NCI-H2107 treated with DMSO at 0.1 percent for 48 hours (cell line): Measurements from ENCODE around the gene TM9SF4.

Source experiments
- DNase-seq: peaks from one replicate; lab custom pipeline; 2025; ENCODE audit not compliant: unreplicated experiment; lab: John Stamatoyannopoulos, UW

The TM9SF4 gene

DNA sequence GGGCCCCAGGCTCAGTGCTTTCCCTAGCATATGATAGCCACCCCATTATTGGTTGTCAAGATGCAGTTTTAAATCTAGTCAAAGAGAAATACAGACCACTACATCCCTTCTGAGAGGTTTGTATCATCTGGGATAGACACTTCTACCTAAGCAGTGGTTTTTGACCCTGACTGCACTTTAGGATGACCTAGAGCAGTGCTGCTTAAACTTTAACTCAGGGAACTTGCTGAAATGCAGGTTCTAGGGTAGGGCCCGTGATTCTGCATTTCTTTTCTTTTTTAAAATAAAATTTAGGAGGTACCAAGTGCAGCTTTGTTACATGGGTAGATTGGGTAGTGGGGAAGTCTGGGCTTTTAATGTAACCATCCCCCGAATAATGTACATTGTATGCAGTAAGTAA, 18.7 kb downstream of the TM9SF4 start:
- no peak for DNase-seq

DNA sequence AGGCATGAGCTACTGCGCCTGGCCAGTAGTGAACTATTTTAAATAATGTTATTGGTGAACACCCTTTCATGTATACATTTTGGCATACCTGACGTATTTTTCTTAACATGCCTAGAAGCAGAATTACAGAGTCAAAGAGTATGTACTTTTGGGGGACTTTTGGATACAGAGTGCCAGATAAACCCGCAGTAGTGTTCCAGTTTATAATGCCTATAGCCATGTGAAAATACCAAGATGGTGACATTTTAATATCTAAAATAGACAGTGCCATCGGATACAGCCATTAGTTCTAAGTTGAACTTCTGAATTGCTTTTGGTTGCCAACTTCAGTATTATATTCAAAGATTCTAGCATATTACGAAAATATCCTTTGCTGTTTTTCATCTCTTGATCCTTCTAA, 20.3 kb downstream of the TM9SF4 start:
- DNase-seq, result no peak

DNA sequence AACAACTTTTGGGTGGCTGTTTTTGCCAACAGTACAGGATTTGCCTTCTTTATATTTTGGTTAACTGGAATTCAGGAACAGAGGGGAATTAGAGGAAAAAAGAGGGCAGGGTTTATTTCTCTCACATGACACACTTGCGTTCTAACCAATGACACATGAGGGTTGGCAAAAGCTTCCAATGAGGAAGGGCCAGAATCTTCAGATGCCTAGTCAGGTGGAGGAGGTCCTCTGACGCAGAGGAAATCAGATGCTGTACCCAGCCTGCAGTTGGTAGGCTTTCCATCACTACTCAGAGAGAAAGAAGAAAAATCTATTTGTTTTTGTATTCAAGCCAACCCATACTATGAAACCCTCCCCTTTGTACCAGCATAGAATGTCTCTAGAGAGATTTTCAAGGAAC, 20.8 kb downstream of the TM9SF4 start:
- DNase-seq, result no peak

DNA sequence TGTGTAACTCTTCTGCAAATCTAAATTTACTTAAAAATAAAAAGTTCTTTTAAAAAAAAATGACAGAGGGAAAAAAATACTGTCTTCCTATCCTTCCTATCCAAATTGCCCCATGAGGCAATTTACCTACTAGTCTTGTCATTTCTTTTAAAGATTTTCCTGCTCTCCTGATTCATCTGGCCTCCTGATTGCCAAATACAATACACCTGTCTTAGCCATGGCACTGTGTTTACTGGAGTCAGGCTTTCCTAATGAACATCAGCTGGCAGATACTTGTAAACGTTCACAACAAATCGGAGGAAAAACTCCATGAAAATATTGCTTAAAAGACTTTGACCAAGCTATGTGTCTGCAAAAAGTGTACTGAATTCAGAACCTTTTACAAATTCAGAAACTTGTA, 21.5 kb downstream of the TM9SF4 start:
- DNase-seq, result no peak

DNA sequence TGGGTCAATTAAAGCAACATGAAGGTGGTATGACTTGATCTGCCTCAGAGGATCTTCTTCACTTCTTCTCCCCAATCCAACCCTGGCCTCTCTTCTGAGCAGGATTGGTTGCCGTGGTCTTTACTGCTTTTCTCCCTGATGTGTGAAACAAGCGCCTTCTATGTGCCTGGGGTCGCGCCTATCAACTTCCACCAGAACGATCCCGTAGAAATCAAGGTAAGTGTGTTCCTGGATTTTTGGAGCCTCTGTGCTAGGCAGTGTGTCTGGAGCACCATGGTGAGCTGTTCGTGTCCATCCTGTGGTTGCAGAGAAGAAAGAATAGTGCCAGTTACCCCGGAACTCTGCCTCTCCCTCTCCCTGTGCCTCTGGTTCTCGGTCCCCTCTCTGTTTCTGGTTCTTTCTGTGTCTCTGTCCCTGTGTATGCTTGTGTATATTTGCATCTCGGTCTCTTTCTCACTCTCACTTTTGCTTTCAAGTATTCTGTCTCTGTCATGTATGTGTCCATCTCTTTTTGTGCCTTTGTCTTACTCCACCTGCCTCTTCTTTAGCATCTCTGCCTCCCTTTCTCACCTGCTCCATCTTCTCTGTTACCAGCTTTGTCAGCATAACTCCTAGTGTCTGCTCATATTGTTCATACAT, 23.5 kb downstream of the TM9SF4 start:
- no peak for DNase-seq

DNA sequence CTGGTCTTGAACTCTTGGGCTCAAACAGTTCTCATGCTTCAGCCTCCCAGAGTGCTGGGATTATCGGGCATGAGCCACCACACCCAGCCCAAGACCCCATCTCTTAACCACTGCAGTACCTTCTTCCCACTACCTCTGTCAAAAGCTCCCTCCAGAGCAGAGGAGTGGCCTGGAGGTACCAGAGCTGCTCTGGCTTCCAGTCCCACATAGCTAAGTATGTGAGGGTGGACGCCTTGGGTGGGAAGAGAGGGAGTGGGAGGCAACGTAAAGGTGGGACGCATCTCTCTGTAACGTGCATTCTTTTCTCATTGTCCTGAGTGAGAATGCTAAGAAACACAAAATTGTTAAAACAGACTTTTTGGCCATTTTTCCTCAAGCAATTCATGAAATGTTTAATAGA, 24.5 kb downstream of the TM9SF4 start:
- DNase-seq, result no peak

DNA sequence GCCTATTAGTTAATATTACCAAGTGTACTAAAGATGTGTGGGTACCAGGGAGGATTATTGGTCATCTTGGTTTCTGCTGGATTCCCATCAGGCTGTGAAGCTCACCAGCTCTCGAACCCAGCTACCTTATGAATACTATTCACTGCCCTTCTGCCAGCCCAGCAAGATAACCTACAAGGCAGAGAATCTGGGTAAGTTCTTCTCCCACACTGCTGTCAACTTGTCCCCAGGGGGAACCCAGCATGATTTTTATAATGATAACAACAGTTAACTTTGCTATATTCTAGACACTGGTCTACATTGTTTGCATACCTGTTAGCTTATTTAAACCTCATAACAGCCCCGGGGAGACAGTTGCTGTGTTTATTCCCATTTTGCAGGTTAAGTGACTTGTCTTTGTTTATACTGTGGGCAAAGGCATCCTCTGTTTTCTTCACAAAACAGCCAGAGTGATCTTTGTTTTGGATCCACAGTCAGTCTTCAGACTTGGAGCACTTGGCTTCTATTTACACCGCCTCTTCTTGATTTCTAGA, 26.5 kb downstream of the TM9SF4 start:
- DNase-seq, result no peak

DNA sequence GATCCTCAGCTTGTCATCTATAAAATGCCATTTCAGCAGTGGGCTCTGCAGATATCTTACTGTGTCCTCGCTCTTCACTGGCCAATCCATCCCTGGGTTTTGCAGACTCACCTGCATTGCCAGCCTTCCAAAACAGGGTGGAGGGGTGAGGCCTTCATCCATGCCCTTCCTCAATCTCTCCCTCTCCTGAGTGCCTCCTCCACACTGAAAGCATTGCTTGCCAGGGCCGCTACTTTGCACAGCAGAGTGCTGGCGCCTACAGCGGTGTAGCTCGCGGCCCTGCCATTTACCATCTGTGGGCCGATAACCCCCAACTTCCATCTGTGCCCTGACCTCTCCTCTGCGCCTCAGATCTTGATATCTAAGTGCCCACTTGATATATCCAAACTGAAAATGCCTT, 29.4 kb downstream of the TM9SF4 start:
- DNase-seq, result no peak

DNA sequence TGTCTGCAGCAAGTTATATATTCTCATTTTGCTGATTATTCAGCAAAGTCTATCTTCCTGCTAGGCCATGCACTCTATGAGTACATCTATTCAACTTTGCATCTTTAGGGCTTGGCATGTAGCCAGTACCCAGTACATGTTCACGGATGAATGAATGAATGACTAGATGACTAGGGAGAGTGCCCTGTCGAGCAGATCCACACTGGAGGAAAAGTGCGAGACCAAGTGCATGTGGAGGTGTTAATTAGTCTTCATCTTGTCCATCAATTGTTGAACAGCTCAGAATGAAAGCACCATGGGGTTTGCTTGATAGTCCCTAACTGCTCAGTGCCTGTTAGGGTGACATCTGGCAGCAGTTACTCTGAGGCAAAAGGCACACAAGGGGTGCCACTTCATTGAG, 30.4 kb downstream of the TM9SF4 start:
- peak; percentile 5 for DNase-seq

DNA sequence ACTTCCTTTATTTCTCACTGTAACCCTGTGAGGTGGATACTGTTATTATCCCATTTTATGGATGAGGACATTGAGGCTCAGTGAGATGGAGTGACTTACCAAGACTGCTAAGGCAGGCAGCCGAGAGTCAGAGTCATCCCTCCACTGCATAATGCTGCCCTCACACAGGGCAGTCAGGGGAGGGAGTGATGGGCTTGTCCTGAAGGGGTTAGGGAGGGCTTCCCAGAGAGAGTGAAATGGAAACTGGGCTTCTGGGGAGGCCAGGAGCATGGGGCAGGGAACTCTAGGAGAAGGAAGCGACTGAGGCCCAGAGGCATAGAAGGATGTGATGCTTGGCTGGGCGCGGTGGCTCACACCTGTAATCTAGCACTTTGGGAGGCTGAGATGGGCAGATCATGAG, 31.1 kb downstream of the TM9SF4 start:
- DNase-seq, result no peak

DNA sequence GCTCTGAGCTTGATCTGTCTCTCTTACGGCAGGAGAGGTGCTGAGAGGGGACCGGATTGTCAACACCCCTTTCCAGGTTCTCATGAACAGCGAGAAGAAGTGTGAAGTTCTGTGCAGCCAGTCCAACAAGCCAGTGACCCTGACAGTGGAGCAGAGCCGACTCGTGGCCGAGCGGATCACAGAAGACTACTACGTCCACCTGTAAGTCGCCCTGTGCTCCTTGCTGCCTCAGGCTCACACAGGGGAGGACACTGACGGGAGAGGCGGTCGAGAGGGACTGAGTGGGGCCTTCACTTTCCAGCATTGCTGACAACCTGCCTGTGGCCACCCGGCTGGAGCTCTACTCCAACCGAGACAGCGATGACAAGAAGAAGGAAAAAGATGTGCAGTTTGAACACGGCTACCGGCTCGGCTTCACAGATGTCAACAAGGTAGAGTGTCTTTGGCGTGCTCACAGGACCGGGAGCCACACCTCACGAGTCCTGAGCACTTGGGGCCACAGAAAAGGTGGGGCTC, 32.0 kb downstream of the TM9SF4 start:
- no peak for DNase-seq

DNA sequence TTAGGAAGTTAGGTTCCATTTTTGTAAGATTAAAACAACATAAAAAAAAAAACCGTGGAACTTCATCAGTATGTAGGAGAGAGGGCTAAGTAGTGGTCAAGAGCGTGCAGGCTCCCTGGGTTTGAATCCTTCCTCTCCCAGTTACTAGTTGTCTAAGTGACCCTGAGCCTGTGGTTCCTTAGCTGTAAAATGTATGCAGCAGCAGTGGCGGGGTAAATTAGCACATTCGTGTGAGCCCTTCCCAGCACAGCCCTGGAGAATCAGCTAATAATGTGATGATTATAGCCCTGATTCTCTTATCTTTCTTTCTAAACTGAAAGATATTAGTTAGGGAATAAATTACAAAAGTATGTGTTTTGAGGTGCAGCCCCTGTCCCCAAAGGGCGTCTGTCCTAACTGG, 32.6 kb downstream of the TM9SF4 start:
- no peak for DNase-seq

DNA sequence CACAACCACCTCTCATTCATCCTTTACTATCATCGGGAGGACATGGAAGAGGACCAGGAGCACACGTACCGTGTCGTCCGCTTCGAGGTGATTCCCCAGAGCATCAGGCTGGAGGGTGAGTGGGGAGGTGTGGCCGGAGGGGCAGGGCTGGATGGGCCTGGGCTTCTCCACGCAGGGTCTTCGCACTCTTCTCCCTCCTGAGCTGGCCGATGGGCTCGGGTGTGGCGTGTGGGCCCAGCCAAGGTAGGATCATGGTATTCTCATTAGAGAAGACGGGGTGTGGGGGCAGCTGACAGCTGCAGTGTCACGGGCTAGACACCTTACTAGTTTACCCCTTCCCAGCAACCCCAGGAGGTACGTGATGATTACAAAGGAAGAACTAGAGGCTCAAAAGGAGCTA, 33.5 kb downstream of the TM9SF4 start:
- no peak for DNase-seq

DNA sequence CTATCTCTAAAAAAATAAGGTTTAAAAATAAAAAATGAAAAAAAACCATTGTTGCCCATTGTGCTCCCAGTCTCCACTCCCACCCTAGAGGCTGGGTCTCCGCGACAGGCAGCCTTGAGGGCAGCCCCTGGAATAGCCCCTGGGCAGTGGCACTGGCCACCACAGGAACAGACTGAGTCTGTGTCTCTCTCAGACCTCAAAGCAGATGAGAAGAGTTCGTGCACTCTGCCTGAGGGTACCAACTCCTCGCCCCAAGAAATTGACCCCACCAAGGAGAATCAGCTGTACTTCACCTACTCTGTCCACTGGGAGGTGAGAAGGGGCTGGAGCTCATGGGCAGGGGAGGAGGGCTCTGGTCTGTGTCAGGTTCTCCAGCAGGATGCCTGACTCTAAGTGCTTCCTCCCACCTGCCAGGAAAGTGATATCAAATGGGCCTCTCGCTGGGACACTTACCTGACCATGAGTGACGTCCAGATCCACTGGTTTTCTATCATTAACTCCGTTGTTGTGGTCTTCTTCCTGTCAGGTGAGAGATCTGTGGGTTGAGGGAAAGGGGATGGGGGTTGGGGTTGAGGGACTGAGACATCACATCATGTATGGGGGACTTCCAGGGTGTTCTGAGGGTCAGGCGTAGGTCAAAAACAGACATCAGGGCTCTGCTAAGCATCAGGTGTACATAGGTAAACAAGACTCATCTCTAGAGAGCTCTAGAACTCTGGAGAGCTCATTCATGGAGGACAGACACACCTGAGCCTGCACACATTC, 35.6 kb downstream of the TM9SF4 start:
- DNase-seq, result no peak

DNA sequence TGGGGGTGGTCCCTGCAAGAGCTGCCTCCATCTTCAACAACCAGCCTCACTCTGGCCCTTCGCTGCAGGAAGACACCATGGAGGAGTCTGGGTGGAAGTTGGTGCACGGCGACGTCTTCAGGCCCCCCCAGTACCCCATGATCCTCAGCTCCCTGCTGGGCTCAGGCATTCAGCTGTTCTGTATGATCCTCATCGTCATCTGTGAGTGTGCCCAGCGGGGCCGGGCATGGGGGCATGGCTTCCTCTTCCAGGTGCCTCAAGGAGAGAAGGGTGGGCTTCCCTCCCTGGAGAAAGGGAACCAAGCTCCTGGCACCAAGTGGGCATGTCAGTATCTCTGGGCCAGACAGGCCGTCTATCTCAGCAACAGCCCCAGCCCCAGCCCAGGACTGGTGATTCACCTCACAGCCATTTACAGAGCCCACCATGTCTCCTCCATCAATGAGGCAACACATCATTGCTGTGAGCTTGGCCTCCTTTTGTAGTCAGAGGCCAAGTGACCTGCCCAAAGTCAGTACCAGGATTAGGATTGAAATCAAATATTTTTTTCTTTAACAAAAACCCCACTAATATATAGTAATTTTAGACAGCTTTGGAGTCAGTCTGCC, 40.2 kb downstream of the TM9SF4 start:
- no peak for DNase-seq

DNA sequence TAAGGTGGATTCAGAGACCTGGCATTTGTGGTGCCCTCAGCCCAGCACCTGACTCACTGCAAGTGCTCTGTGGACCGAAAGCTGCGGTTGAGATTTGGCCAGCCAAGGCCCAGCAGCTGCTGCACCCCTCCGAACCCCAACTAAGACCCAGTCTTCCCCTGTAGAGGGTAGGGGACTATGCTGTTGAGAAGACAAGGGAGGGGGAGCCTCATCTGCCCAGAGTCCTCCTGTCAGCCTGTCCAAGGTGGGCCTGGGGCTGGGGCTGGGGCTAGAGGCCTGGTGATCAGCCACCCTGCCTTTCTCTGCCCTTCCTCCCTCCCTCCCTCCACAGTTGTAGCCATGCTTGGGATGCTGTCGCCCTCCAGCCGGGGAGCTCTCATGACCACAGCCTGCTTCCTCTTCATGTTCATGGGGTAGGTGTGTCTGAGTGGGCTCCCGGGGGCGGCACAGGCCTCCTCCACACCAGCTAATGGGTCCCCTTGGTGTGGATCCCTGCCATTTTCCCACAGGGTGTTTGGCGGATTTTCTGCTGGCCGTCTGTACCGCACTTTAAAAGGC, 40.9 kb downstream of the TM9SF4 start:
- DNase-seq, result no peak

DNA sequence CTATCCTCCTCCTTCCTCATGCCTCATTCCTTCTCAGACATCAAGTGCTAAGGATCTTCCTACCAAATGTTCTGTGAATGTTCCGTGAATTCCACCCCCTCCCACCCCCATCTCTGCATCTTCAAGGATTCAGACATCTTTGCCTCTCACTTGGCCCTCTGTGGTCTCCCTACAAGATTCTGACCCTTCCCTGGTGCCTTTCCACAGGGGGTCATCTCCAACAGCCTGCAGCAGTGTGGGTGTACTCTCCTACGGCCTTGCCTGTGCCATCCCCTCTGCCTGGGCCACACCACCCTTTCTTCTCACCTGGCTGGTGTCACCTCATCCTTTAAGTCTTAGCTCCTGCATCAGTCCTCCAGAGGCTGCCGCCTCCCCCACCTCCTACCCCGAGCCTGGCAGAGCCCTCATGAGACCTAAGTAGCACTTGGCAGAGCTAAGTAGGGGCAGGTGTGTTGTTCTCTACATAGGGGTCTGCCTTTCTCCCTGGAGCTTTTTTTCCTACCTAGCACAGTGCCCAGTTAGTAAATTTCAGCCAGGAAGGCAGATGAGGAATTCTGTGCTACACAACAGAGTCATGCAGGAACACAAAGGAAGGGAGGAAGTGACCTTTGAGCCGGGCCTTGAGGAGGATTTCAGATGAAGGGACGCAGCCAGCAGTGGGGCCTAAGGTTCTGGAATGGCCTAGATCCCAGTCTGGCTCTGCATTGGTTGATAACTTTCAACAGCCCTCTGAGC, 43.1 kb downstream of the TM9SF4 start:
- no peak for DNase-seq

DNA sequence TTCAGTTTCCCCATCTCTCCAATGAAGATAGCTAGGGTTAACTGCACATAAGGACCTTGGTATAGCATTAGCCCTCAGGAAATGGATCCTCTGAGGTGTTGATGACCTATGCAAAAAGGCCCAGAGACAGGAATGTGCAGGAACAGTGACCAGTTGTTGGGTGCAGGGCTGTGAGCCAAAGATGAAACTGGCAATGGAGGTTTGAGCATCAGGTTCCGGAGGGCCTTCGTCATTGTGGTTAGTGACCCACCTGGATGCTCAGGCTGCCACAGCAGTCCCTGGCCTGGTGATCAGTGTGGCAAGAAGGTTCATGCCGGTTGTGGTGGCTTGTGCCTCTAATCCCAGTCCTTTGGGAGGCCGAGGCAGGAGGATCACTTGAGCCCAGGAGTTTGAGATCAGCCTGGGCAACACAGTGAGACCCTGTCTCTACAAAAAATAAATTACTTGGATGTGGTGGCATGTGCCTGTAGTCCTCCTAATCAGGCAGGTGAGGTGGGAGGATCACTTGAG, 43.7 kb downstream of the TM9SF4 start:
- no peak for DNase-seq

DNA sequence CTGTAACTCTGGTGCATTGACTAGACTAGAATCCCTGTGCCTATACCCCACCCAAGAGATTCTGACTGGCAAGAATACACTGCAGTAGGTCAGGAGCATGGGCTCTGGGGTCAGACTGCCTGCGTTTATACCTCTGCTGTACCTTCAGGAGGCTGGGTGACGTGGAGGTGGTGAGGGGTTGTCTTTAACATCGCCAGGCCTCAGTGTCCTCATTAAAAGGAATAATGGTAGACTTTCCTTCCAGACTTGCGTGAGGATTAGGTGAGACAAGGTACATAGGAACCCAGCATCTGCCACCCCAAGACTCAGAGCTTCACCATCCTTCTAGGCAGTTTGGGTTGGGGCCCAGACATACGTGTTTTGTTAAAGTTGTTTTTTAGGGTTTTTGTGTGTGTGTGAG, 44.3 kb downstream of the TM9SF4 start:
- no peak for DNase-seq

DNA sequence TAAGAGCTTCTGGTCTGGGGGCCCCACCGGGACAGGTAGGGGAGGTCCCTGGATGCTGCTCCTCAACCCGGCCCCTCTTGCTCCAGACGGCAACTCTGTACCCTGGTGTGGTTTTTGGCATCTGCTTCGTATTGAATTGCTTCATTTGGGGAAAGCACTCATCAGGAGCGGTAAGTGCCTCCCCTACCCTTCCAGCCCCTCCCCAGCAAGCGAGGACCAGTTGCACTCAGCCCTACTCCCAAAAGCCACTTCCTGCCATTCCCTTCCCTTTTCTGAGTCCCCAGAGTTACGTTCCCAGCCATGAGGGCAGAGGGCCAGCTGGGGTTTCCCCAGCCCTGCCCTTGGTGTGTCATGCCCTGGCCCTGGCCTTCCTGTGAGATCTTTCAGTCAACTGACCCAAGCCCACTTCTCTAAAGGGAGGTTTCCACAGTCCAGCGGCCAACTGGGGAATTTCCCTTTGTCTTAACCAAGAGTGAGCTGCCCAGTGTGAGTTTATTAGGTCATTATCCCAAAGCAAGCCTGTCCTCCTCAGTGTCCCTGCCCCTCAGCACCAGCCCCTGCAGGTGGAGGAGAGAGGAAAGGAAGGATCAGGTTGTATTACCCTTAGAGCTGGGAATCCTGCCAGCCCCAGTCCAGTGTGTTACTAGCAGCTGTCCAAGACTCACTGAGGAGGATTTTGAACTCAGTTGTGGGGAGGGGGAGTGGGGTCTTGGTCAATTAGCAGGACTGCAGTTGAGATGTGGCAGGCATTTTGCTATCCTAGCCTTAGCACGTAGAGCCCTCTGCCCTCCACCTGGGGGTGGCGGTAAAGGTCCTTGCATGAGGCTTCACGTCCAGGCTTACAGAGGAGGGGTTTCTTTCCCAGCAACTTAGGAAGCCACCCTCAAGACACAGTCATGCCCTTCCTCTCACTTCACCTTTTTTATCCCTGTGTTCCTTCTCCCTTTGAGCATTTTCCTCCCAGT, 45.8 kb downstream of the TM9SF4 start:
- peak; percentile 32 for DNase-seq
